ENCODE measurements around the gene C1orf159. TPM values are rescaled to one million over a fixed set of nuclear protein-coding genes. Genes with fewer than 3 reads are reported as not detected.

The C1orf159 gene
- total and polyA plus RNA-seq, 10 of the 15 experiments (the other 5 are each of a cell fraction or from before 2014, with no cell fraction given), result 0.11 to 23.4 (median 8.0) TPM

- no peak for TF ChIP-seq ZNF687 (IDR thresholded peaks at IDR 0.05)
- no peak for TF ChIP-seq FOXK2 (IDR thresholded peaks at IDR 0.05)
- TF ChIP-seq REST (IDR thresholded peaks at IDR 0.05; ENCODE audit: low read depth, low read length), result no peak
- no peak for TF ChIP-seq HDGF (IDR thresholded peaks at IDR 0.05)
- no peak for TF ChIP-seq ELK1 (IDR thresholded peaks at IDR 0.05; ENCODE audit: low read depth, low read length)
- TF ChIP-seq SKIL (IDR thresholded peaks at IDR 0.05; ENCODE audit: low read depth, poor library complexity, severe bottlenecking), result no peak
These were observed 26.8 kb downstream of the C1orf159 start (continued) for GRCh38 chr1:1088801-1089680.

Data from GM12878 (cell line).